ENCODE data around the gene IL2RA. TPM values are rescaled to one million over a fixed set of nuclear protein-coding genes. Genes with fewer than 3 reads are reported as not detected.
A peak's percentile ranks its signal among the peaks of the same experiment; 100 is the strongest.

Gene IL2RA
- total RNA-seq, 6 donors from 2014 or later = 0.91 to 8.4 (median 4.0) TPM; not detected in 1

DNA sequence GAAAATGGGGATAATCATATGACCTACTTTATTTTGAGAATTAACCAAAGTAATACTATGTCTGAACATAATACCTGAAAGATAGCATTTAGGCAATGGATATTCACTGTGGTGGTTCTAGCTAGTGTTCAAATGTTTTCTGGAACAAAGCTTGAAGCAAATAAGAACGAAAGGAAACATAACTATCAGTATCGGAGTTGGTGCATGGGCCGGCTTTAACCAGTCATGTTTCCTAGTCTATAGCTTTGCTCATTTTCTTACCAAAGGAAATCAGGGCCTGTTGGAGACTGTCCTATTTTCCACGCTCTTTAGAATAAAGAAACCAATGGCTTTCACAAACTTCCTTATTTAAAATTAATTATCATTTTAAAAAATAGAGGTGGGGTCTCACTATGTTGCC is 8.9 kb downstream of the IL2RA start:
- WGBS, 2 donors = 67 to 71% methylated on average over 4 of the region's 4 CpGs
- TF ChIP-seq POLR2A (IDR thresholded peaks at IDR 0.05) (no peak), POLR2AphosphoS5 (IDR thresholded peaks at IDR 0.05) (no peak), CTCF (IDR thresholded peaks at IDR 0.05) (no peak), EP300 (IDR thresholded peaks at IDR 0.05) (no peak)

DNA sequence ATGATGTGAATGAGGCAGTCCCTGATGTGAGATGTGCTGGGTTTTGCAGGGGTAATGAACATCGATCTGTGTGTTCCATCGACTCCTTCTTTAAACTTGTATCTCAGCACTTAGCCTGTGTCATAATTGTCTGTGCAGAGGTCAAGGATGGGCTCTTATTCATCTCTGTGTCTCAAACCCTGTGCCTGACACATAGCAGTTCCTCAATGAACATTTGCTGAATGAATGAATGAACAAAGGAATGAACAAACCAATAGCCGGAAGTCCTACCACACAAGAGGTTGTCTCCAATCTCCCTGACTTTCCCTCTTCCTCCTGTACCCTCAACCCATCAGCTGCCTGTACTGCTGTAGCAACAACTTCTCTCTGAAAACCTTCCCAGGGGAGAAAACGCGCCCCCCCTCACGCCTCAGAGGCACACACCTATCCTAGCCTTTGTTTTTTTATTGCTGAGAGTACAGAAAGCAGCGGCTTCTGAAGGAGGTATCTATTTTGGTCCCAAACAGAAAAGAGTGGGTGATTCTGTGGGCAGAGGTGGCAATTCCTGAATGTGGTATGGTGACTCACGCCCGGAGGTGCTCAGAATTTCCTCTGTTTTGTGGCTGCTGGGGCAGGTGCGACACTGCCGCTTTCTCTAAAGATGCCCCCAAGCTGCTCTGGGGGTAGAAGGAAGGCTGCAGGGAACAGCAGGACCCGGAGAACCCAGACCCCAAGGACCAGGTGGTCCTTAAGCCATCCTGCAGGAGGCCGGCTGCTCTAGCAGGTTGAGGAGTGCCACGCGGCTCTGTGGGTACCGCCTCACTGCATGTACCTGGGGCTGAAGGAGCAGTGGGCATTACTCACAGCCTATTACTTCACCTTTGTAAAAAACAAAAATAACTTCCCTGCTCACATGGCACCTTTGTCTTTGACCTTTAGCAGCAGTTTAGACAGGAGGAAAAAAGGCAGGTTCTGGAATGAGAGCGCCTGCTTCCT is 9.6 kb downstream of the IL2RA start:
- DNase-seq = peak in 1 of 2 donors; percentile 23
- peak overlapping the region; percentile 44 to 86 (median 68) for H3K27ac ChIP-seq
- TF ChIP-seq POLR2AphosphoS5 (IDR thresholded peaks at IDR 0.05) = no peak
- no peak for TF ChIP-seq POLR2A (IDR thresholded peaks at IDR 0.05)
- no peak for TF ChIP-seq CTCF (IDR thresholded peaks at IDR 0.05)
- no peak for TF ChIP-seq EP300 (IDR thresholded peaks at IDR 0.05)

More for the DNA sequence above, 8.9 kb downstream of the IL2RA start:
- peaks cover 33 to 50% (median 47%) of the 10 kb centered on the region in 4 donors for H3K4me1 ChIP-seq
- H3K9me3 ChIP-seq = no peaks in the 10 kb centered on the region
- no peak overlapping the region for H3K4me3 ChIP-seq
- H3K27ac ChIP-seq = peak overlapping the region; percentile 44 to 86 (median 68)
- H3K27me3 ChIP-seq = no peaks in the 10 kb centered on the region
- DNase-seq (no peak), ATAC-seq (ENCODE audit: low FRiP score in 2 of 2) (no peak)
- H3K36me3 ChIP-seq = no peaks in the 10 kb centered on the region

GRCh38 chr10:6050801-6051445 is 11.2 kb downstream of the IL2RA start:
- peak overlapping the region; percentile 73 to 86 (median 84) for H3K27ac ChIP-seq
- DNase-seq = peak; percentile 58 to 72
- H3K4me3 ChIP-seq = peak overlapping the region in 3 of 4 donors; percentile 24 to 48 (median 46)
- 6 to 16% methylated on average over 18 of the region's 18 CpGs for WGBS, 2 donors
- peaks cover 33 to 50% (median 47%) of the 10 kb centered on the region in 4 donors for H3K4me1 ChIP-seq
- TF ChIP-seq EP300 (IDR thresholded peaks at IDR 0.05) = peak in 2 of 4 donors; percentile 32 to 51
- TF ChIP-seq POLR2A (IDR thresholded peaks at IDR 0.05) = peak in 1 of 4 donors; percentile 4
- peak; percentile 26 to 69 for TF ChIP-seq POLR2AphosphoS5 (IDR thresholded peaks at IDR 0.05)
- peak in 3 of 6 experiments; percentile 11 to 44 (median 41) for TF ChIP-seq CTCF (IDR thresholded peaks at IDR 0.05)
- H3K9me3 ChIP-seq = no peaks in the 10 kb centered on the region
- no peaks in the 10 kb centered on the region for H3K36me3 ChIP-seq
- no peaks in the 10 kb centered on the region for H3K27me3 ChIP-seq
- ATAC-seq (ENCODE audit: low FRiP score in 2 of 2) = peak; percentile 58 to 77

More for the DNA sequence above, 9.6 kb downstream of the IL2RA start:
- no peaks in the 10 kb centered on the region for H3K36me3 ChIP-seq
- 62 to 70% methylated on average over 17 of the region's 17 CpGs for WGBS, 2 donors
- H3K27me3 ChIP-seq = no peaks in the 10 kb centered on the region
- no peak for ATAC-seq (ENCODE audit: low FRiP score in 2 of 2)
- no peaks in the 10 kb centered on the region for H3K9me3 ChIP-seq
- peaks cover 33 to 50% (median 47%) of the 10 kb centered on the region in 4 donors for H3K4me1 ChIP-seq
- no peak overlapping the region for H3K4me3 ChIP-seq

GRCh38 chr10:6049031-6049400 is 13.2 kb downstream of the IL2RA start:
- H3K27me3 ChIP-seq = no peaks in the 10 kb centered on the region
- H3K36me3 ChIP-seq = no peaks in the 10 kb centered on the region
- H3K9me3 ChIP-seq = no peaks in the 10 kb centered on the region
- TF ChIP-seq CTCF (IDR thresholded peaks at IDR 0.05) = no peak
- no peak for TF ChIP-seq EP300 (IDR thresholded peaks at IDR 0.05)
- TF ChIP-seq POLR2A (IDR thresholded peaks at IDR 0.05) = no peak
- no peak for TF ChIP-seq POLR2AphosphoS5 (IDR thresholded peaks at IDR 0.05)
- H3K4me3 ChIP-seq = no peak overlapping the region
- peaks cover 29 to 43% (median 40%) of the 10 kb centered on the region in 4 donors for H3K4me1 ChIP-seq
- peak overlapping the region in 2 of 4 donors; percentile 85 to 86 for H3K27ac ChIP-seq
- WGBS, 2 donors = 100% methylated on average over 2 of the region's 2 CpGs
- ATAC-seq (ENCODE audit: low FRiP score in 2 of 2) = no peak
- DNase-seq = no peak

Measured in upper lobe of left lung (tissue), 6 donors.